CD14-positive monocyte (primary cell): ENCODE results near the gene APC. TPM values are rescaled to one million over a fixed set of nuclear protein-coding genes. Genes with fewer than 3 reads are reported as not detected.

ENCODE experiments used
- DNase-seq, 3 donors: peaks; one replicate each; pipeline ENCODE4 v3.0.0-alpha.2; 2011 to 2022
- H2AFZ ChIP-seq: 2 replicates; pipeline ENCODE4 v1.6.0; 2012; ENCODE audit warnings: mild to moderate bottlenecking, low read depth, low read length, inconsistent platforms; ENCODE audit not compliant: insufficient read depth, poor library complexity, severe bottlenecking
- H3K27ac ChIP-seq, 2 donors: 1 replicate in 1 of 2; 2 replicates in 1 of 2; pipeline ENCODE4 v1.5.1; 2012 to 2013; ENCODE audit warnings: low read length in 2 of 2, control low read depth in 1 of 2, inconsistent platforms in 1 of 2, low read depth in 1 of 2, mild to moderate bottlenecking in 1 of 2
- H3K27me3 ChIP-seq, 2 donors: one replicate each; pipeline versions ENCODE4 v1.6.0 to v1.6.1; 2011 to 2013; ENCODE audit warnings: low read length in 2 of 2; ENCODE audit not compliant: control insufficient read depth in 2 of 2, insufficient read depth in 2 of 2
- H3K36me3 ChIP-seq, 2 donors: replicated peaks in 1 of 2; 1 replicate in 1 of 2; 2 replicates in 1 of 2; pipeline versions ENCODE4 v1.5.1 to v1.6.1; 2012 to 2013; ENCODE audit warnings: low read length in 2 of 2, control low read depth in 1 of 2, inconsistent platforms in 1 of 2, mild to moderate bottlenecking in 1 of 2; ENCODE audit not compliant: insufficient read depth in 2 of 2, control insufficient read depth in 1 of 2
- H3K4me1 ChIP-seq, 2 donors: 1 replicate in 1 of 2; 2 replicates in 1 of 2; pipeline versions ENCODE4 v1.5.1 to v1.6.1; 2012 to 2013; ENCODE audit warnings: low read length in 2 of 2, control low read depth in 1 of 2, inconsistent platforms in 1 of 2, mild to moderate bottlenecking in 1 of 2, moderate library complexity in 1 of 2; ENCODE audit not compliant: insufficient read depth in 2 of 2, control insufficient read depth in 1 of 2
- H3K4me2 ChIP-seq: replicated peaks from 2 replicates; pipeline ENCODE3; 2012; ENCODE audit warnings: low read length, moderate library complexity, mild to moderate bottlenecking; ENCODE audit not compliant: poor library complexity, severe bottlenecking; ENCODE audit errors: extremely low read depth
- H3K4me3 ChIP-seq, 3 experiments: fragments of 200-600 bp in 1 of 3; sonication (generic) in 1 of 3; replicated peaks in 1 of 3; 1 replicate in 2 of 3; 2 replicates in 1 of 3; pipeline ENCODE4 v1.5.1; 2011 to 2013; ENCODE audit warnings: low read length in 3 of 3, mild to moderate bottlenecking in 3 of 3, control low read depth in 2 of 3, low read depth in 2 of 3, inconsistent platforms in 1 of 3, moderate library complexity in 1 of 3
- H3K79me2 ChIP-seq: 2 replicates; pipeline ENCODE4 v1.6.0; 2012; ENCODE audit warnings: mild to moderate bottlenecking, control low read depth, inconsistent platforms, low read length, moderate library complexity; ENCODE audit not compliant: insufficient read depth
- H3K9ac ChIP-seq: 2 replicates; pipeline ENCODE4 v1.6.0; 2017; ENCODE audit warnings: low read length, mild to moderate bottlenecking; ENCODE audit not compliant: insufficient read depth, poor library complexity, severe bottlenecking
- H3K9me3 ChIP-seq, 2 donors: replicated peaks in 1 of 2; 1 replicate in 1 of 2; 2 replicates in 1 of 2; pipeline versions ENCODE4 v1.5.1 to v1.6.1; 2012 to 2013; ENCODE audit warnings: low read length in 2 of 2, control low read depth in 1 of 2; ENCODE audit not compliant: control insufficient read depth in 1 of 2, insufficient read depth in 1 of 2
- H4K20me1 ChIP-seq: 2 replicates; pipeline ENCODE4 v1.6.0; 2012; ENCODE audit warnings: mild to moderate bottlenecking, low read length, control low read depth, moderate library complexity; ENCODE audit not compliant: insufficient read depth
- H3K27ac Mint-ChIP-seq, 7 donors: one replicate each; pipeline ENCODE4 v1.8.0; 2020; ENCODE audit warnings: mild to moderate bottlenecking in 7 of 7, mixed read lengths in 7 of 7, moderate library complexity in 6 of 7, inconsistent platforms in 2 of 7
- H3K27me3 Mint-ChIP-seq, 3 donors: one replicate each; pipeline ENCODE4 v1.8.0; 2021 to 2022; ENCODE audit warnings: low read depth in 3 of 3, mild to moderate bottlenecking in 3 of 3, mixed read lengths in 3 of 3, moderate library complexity in 3 of 3, inconsistent platforms in 1 of 3
- H3K36me3 Mint-ChIP-seq, 2 donors: one replicate each; pipeline ENCODE4 v1.8.0; 2020; ENCODE audit warnings: mixed read lengths in 2 of 2, inconsistent platforms in 1 of 2, mild to moderate bottlenecking in 1 of 2
- H3K4me1 Mint-ChIP-seq: one replicate; pipeline ENCODE4 v1.8.0; 2020; ENCODE audit warnings: mild to moderate bottlenecking, mixed read lengths
- H3K4me3 Mint-ChIP-seq, 2 donors: one replicate each; pipeline ENCODE4 v1.8.0; 2020; ENCODE audit warnings: mild to moderate bottlenecking in 2 of 2, mixed read lengths in 2 of 2, moderate library complexity in 1 of 2
- H3K9me3 Mint-ChIP-seq, 7 donors: one replicate each; pipeline ENCODE4 v1.8.0; 2020 to 2022; ENCODE audit warnings: mixed read lengths in 7 of 7, mild to moderate bottlenecking in 6 of 7, moderate library complexity in 6 of 7, inconsistent platforms in 2 of 7
- WGBS: methylation state at CpG from one replicate; pipeline ENCODE4 v1.1.5; 2013; ENCODE audit warnings: missing lambda C conversion rate; ENCODE audit not compliant: insufficient coverage; 5-methylcytosine and 5-hydroxymethylcytosine counted together
- intact Hi-C, 2 donors: fragments of 100-400 bp; cut with micrococcal nuclease; formaldehyde crosslinking; loops; one replicate each; pipeline versions ENCODE4 v1.15.0 to v1.15.1; 2023
- polyA plus RNA-seq, 3 donors: library from polyadenylated mRNA; depleted of rRNA in 1 of 3; unstranded in 2 of 3; stranded (reverse) in 1 of 3; fragments of 300-500 nt in 2 of 3; fragments of >200 nt in 1 of 3; fragmentation: Illumina TruSeq in 2 of 3; gene quantifications; 1 replicate in 2 of 3; 2 replicates in 1 of 3; pipeline ENCODE4 v1.2.3, GENCODE V29; 2012 to 2021
- TF ChIP-seq, protein P1 (sequence below): fragments of 200-600 bp; IDR thresholded peaks from one replicate; pipeline ENCODE4 v1.8.0; 2022; ENCODE audit warnings: antibody characterized with exemption, mild to moderate bottlenecking

The APC gene
- polyA plus RNA-seq, 3 donors, result 6.5 to 13.6 (median 9.0) TPM

- Histone ChIP-seq H3K27ac (no peak overlapping the region), H3K27me3 (peaks cover 12 to 13% of the 10 kb centered on the region in 2 donors), H3K36me3 (no peaks in the 10 kb centered on the region), H4K20me1 (no peaks in the 10 kb centered on the region), H3K4me2 (no peak overlapping the region), H3K4me3 (no peak overlapping the region), H3K9me3 (no peaks in the 10 kb centered on the region), H2AFZ (no peak overlapping the region), H3K79me2 (no peaks in the 10 kb centered on the region), H3K9ac (no peak overlapping the region), H3K4me1 (no peaks in the 10 kb centered on the region)
- Mint-ChIP-seq H3K4me3 (no peak overlapping the region), H3K4me1 (no peaks in the 10 kb centered on the region), H3K9me3 (peaks cover 0 to 3% (median 0%) of the 10 kb centered on the region in 7 donors), H3K36me3 (no peaks in the 10 kb centered on the region), H3K27me3 (peaks cover 2 to 14% (median 11%) of the 10 kb centered on the region in 3 donors), H3K27ac (no peak overlapping the region)
- no peak for DNase-seq
- WGBS, result 100% methylated on average over 1 of the region's 3 CpGs
- intact Hi-C loops, result loop anchor here in 1 of 2 donors (10.0 kb wide), 1 partner anchor 64 kb away; no protein-coding TSS in a partner anchor
- TF ChIP-seq, protein P1, sequence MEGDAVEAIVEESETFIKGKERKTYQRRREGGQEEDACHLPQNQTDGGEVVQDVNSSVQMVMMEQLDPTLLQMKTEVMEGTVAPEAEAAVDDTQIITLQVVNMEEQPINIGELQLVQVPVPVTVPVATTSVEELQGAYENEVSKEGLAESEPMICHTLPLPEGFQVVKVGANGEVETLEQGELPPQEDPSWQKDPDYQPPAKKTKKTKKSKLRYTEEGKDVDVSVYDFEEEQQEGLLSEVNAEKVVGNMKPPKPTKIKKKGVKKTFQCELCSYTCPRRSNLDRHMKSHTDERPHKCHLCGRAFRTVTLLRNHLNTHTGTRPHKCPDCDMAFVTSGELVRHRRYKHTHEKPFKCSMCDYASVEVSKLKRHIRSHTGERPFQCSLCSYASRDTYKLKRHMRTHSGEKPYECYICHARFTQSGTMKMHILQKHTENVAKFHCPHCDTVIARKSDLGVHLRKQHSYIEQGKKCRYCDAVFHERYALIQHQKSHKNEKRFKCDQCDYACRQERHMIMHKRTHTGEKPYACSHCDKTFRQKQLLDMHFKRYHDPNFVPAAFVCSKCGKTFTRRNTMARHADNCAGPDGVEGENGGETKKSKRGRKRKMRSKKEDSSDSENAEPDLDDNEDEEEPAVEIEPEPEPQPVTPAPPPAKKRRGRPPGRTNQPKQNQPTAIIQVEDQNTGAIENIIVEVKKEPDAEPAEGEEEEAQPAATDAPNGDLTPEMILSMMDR, result no peak
Observed at GRCh38 chr5:112690605-112691338, 46.9 kb upstream of the APC start.

DNA sequence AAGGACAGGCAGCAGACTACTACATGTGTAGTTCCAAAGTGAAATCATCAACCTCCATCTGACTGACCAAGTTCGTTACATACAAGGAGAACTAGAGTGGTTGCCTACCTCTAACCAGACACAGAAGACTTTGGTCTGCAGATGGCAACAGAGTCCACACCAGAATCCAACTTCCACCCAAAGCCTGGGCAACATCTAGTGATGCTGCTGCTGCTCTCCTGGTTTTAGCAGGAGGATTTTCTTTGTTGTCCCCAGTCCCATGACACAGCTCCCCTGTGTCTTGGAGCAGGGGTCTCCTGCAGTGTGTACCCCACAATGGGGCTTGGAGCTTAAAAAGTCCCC lies 46.4 kb upstream of the APC start:
- Mint-ChIP-seq H3K4me1 (no peaks in the 10 kb centered on the region), H3K36me3 (no peaks in the 10 kb centered on the region), H3K4me3 (no peak overlapping the region), H3K27me3 (peaks cover 2 to 14% (median 11%) of the 10 kb centered on the region in 3 donors), H3K9me3 (peaks cover 0 to 3% (median 0%) of the 10 kb centered on the region in 7 donors), H3K27ac (no peak overlapping the region)
- no peaks in the 10 kb centered on the region for H3K36me3 ChIP-seq
- no peaks in the 10 kb centered on the region for H3K79me2 ChIP-seq
- TF ChIP-seq, protein P1, result no peak
- no peak overlapping the region for H3K4me3 ChIP-seq
- no peak overlapping the region for H3K27ac ChIP-seq
- H3K4me1 ChIP-seq, result no peaks in the 10 kb centered on the region
- DNase-seq, result no peak
- H3K9ac ChIP-seq, result no peak overlapping the region
- H3K4me2 ChIP-seq, result no peak overlapping the region
- intact Hi-C loops, result loop anchor here in 1 of 2 donors (10.0 kb wide), 1 partner anchor 63 kb away; no protein-coding TSS in a partner anchor
- no peaks in the 10 kb centered on the region for H3K9me3 ChIP-seq
- no peaks in the 10 kb centered on the region for H4K20me1 ChIP-seq
- peaks cover 12 to 13% of the 10 kb centered on the region in 2 donors for H3K27me3 ChIP-seq
- 67% methylated on average over 1 of the region's 1 CpG for WGBS
- H2AFZ ChIP-seq, result no peak overlapping the region
